MCF 10A (cell line): ENCODE results near the gene CABP7. TPM values are rescaled to one million over a fixed set of nuclear protein-coding genes. Genes with fewer than 3 reads are reported as not detected.

Experiments used
- BruUV-seq: library from RNA; stranded (reverse); fragments of 400-500 nt; replicated peaks from 2 replicates; lab custom pipeline; 2021; lab: Mats Ljungman, UMichigan
- CTCF ChIA-PET: fragments of 300-600 bp; sonication (Branson Sonifier 250); formaldehyde crosslinking; extraction: SDS; loops from one replicate; lab custom pipeline; 2021; ENCODE audit warnings: antibody characterized with exemption, inconsistent platforms; lab: Yijun Ruan, JAX
- POLR2A ChIA-PET: fragments of 300-600, 350-650 bp; sonication (Branson Sonifier 250); formaldehyde crosslinking; extraction: SDS; loops from one replicate; lab custom pipeline; 2020; ENCODE audit warnings: antibody characterized with exemption, inconsistent platforms; lab: Yijun Ruan, JAX
- DNase-seq: peaks from one replicate; pipeline ENCODE4 v3.0.0-alpha.2; 2018; ENCODE audit not compliant: unreplicated experiment
- H3K27ac Mint-ChIP-seq: one replicate; pipeline ENCODE4 v1.8.0; 2022; ENCODE audit warnings: mild to moderate bottlenecking, low read depth, mixed read lengths; ENCODE audit not compliant: unreplicated experiment
- H3K27me3 Mint-ChIP-seq: one replicate; pipeline ENCODE4 v1.8.0; 2022; ENCODE audit warnings: mixed read lengths; ENCODE audit not compliant: insufficient read depth, unreplicated experiment
- H3K36me3 Mint-ChIP-seq: one replicate; pipeline ENCODE4 v1.8.0; 2022; ENCODE audit warnings: mild to moderate bottlenecking, moderate library complexity, mixed read lengths; ENCODE audit not compliant: insufficient read depth, unreplicated experiment
- H3K4me1 Mint-ChIP-seq: one replicate; pipeline ENCODE4 v1.8.0; 2022; ENCODE audit warnings: mixed read lengths; ENCODE audit not compliant: insufficient read depth, unreplicated experiment
- H3K4me3 Mint-ChIP-seq: one replicate; pipeline ENCODE4 v1.8.0; 2022; ENCODE audit warnings: mild to moderate bottlenecking, moderate library complexity, mixed read lengths; ENCODE audit not compliant: unreplicated experiment
- H3K9me3 Mint-ChIP-seq: one replicate; pipeline ENCODE4 v1.8.0; 2022; ENCODE audit warnings: mixed read lengths; ENCODE audit not compliant: unreplicated experiment
- intact Hi-C: fragments of 100-400 bp; cut with micrococcal nuclease; formaldehyde crosslinking; loops from 2 replicates; pipeline ENCODE4 v1.14.1; 2022
- total RNA-seq: library from RNA; stranded (reverse); gene quantifications from 2 replicates; pipeline ENCODE4 v1.2.3, GENCODE V29; 2022
- TF ChIP-seq, protein P1 (sequence below): fragments of 200-600 bp; IDR thresholded peaks from one replicate; pipeline ENCODE4 v1.8.0; 2022; ENCODE audit warnings: antibody characterized with exemption, mild to moderate bottlenecking; ENCODE audit not compliant: unreplicated experiment

The CABP7 gene
- total RNA-seq, 1 experiment from 2014 or later, result not detected

DNA sequence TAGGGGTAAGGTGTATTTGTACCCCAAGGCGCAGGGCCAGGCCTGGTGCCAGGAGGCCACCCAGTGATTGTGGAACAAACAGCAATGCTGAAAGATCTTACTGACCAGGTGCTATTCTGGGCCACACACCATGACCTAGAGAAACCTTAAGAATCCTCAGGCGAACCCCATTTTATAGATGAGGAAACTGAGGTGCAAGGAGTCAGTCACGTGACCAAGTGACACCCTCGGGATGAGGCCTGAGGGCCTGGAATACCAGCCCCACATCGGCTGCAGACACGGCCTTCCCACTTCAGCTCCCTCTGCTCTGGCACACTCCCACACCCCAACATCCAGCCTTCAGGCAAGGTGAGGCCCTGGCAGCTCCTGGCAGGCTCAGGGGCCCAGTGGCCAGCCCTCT is 13.1 kb downstream of the CABP7 start:
- ChIA-PET CTCF (no interaction called here), POLR2A (interaction anchor here (0.7 to 1.6 kb wide), 4 partner anchors 13 to 88 kb away, joined by 3 to 4 read pairs (median 4); partner anchors contain the start of gene ZMAT5)
- H3K27me3 Mint-ChIP-seq, result no peaks in the 10 kb centered on the region
- no TSS peak for BruUV-seq
- H3K36me3 Mint-ChIP-seq, result peaks cover 7% of the 10 kb centered on the region
- no peak overlapping the region for H3K4me3 Mint-ChIP-seq
- no peaks in the 10 kb centered on the region for H3K9me3 Mint-ChIP-seq
- no peak overlapping the region for H3K27ac Mint-ChIP-seq
- DNase-seq, result no peak
- H3K4me1 Mint-ChIP-seq, result no peaks in the 10 kb centered on the region
- intact Hi-C loops, result no loop called here
- TF ChIP-seq, protein P1, sequence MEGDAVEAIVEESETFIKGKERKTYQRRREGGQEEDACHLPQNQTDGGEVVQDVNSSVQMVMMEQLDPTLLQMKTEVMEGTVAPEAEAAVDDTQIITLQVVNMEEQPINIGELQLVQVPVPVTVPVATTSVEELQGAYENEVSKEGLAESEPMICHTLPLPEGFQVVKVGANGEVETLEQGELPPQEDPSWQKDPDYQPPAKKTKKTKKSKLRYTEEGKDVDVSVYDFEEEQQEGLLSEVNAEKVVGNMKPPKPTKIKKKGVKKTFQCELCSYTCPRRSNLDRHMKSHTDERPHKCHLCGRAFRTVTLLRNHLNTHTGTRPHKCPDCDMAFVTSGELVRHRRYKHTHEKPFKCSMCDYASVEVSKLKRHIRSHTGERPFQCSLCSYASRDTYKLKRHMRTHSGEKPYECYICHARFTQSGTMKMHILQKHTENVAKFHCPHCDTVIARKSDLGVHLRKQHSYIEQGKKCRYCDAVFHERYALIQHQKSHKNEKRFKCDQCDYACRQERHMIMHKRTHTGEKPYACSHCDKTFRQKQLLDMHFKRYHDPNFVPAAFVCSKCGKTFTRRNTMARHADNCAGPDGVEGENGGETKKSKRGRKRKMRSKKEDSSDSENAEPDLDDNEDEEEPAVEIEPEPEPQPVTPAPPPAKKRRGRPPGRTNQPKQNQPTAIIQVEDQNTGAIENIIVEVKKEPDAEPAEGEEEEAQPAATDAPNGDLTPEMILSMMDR, result no peak

DNA sequence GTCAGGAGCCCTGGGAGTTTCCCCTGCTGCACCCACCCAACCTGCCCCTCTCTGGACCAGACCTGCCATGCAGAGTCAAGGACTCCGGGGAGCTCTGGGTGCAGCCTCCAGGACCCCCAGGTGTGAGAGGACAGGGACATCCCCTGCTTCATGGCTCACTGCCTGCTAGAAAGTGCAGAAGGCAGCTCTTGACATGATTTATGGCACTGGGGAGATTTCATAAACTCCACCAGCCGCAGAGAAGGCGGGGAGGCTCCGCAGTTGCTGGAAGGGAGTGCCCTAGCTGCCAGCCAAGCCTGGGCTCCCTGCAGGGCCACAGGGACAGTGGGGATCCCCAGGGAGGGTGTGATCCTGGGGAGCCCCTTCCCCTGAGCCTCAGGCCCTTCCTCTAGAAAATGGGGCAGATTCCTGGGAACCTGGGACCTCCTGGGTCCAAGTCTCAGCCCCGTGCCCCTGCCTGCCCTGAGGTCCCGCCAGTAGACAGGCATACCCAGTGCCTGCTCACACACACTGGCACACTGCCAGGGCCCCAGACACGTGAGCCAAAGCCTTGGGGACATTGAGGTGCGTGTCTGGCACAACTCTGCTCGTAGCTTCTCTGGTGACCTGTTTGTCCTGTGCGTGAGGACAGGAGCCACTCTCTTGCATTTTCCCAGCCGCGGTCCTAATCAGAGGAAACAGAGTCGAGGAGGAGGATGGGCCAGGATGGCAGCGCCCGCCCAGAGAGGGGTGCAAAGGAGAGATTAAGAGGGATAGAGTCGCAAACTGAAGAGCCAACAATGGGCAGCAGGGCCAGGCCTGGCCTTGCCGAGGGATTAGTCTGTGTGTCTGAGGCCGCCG is 13.8 kb downstream of the CABP7 start:
- no peaks in the 10 kb centered on the region for H3K4me1 Mint-ChIP-seq
- H3K9me3 Mint-ChIP-seq, result no peaks in the 10 kb centered on the region
- intact Hi-C loops, result no loop called here
- CTCF ChIA-PET, result no interaction called here
- H3K27me3 Mint-ChIP-seq, result no peaks in the 10 kb centered on the region
- BruUV-seq, result no TSS peak
- POLR2A ChIA-PET, result interaction anchor here (0.9 to 1.6 kb wide), 3 partner anchors 16 to 88 kb away, joined by 3 to 4 read pairs (median 3); partner anchors contain the start of gene ZMAT5
- no peak overlapping the region for H3K27ac Mint-ChIP-seq
- TF ChIP-seq, protein P1, result no peak
- no peak overlapping the region for H3K4me3 Mint-ChIP-seq
- peak; percentile 27 for DNase-seq
- H3K36me3 Mint-ChIP-seq, result peaks cover 8% of the 10 kb centered on the region

DNA sequence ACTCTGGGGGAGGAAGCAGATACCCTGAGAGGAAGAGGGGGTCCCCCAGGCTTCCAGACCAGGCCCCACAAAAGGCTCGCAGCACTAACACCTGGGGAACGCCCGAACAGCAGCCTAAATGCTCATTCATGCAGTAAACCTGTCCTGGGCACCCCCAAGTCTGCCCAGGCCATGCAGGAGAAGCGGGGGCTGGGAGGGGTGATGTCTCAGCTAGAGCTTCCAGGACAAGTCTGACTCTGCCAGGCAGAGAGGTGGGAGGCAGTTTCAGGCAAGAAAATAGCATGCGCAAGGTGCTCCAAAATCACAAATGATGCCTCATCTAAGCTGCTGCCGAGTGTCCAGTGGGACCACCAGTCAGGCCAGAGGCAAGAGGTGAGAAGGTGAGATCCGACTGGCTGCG is 14.6 kb downstream of the CABP7 start:
- Mint-ChIP-seq H3K4me1 (no peaks in the 10 kb centered on the region), H3K9me3 (no peaks in the 10 kb centered on the region), H3K36me3 (peaks cover 9% of the 10 kb centered on the region), H3K4me3 (no peak overlapping the region), H3K27ac (no peak overlapping the region), H3K27me3 (no peaks in the 10 kb centered on the region)
- DNase-seq, result no peak
- BruUV-seq, result no TSS peak
- POLR2A ChIA-PET, result interaction anchor here (1.5 kb wide), 1 partner anchor 32 kb away, joined by 3 read pairs; the partner anchor contains the start of gene ZMAT5
- CTCF ChIA-PET, result interaction anchor here (0.6 kb wide), 2 partner anchors 51 to 256 kb away, joined by 3 read pairs; no protein-coding TSS in a partner anchor
- TF ChIP-seq, protein P1, result no peak
- intact Hi-C loops, result no loop called here

DNA sequence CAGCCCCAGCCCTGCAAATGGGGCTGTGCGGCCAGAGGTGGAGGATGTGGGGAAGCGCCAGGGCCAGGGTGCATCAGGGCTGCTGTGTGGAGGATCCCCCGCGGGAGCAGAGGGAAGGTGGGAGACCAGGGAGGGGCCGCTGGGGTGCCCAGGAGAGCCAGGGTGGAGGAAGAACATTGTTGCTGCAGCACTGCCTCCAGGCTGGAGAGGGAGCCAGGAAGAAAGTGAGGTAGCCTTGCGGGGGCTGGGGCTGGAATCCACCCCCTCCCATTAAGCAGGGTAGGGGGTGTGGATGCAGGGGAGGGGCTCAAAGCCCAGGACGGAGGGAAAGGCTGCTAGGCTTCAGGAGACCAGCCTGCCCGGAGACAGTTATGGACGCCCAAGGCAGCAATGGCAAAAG is 15.0 kb downstream of the CABP7 start:
- TF ChIP-seq, protein P1, result no peak
- H3K36me3 Mint-ChIP-seq, result peaks cover 9% of the 10 kb centered on the region
- H3K27me3 Mint-ChIP-seq, result no peaks in the 10 kb centered on the region
- no peak for DNase-seq
- intact Hi-C loops, result no loop called here
- BruUV-seq, result no TSS peak
- no peak overlapping the region for H3K4me3 Mint-ChIP-seq
- CTCF ChIA-PET, result interaction anchor here (0.6 kb wide), 2 partner anchors 52 to 256 kb away, joined by 3 read pairs; no protein-coding TSS in a partner anchor
- no peaks in the 10 kb centered on the region for H3K4me1 Mint-ChIP-seq
- H3K27ac Mint-ChIP-seq, result no peak overlapping the region
- H3K9me3 Mint-ChIP-seq, result no peaks in the 10 kb centered on the region
- POLR2A ChIA-PET, result no interaction called here
